Eye (tissue), 1 donor: ENCODE data around the gene CXCR5.

Experiments used
- DNase-seq: peaks from one replicate; pipeline ENCODE4 v3.0.0-alpha.2; 2015

CXCR5 gene

GRCh38 chr11:118877487-118878162 is 6.1 kb upstream of the CXCR5 start:
- DNase-seq: no peak

- no peak for DNase-seq
Observed at GRCh38 chr11:118878163-118878563, 5.5 kb upstream of the CXCR5 start.

- no peak for DNase-seq
Observed at GRCh38 chr11:118881228-118881627, 2.5 kb upstream of the CXCR5 start.

- no peak for DNase-seq
Observed at GRCh38 chr11:118882491-118882890, 1.2 kb upstream of the CXCR5 start.

- DNase-seq: no peak
Observed at GRCh38 chr11:118883004-118883367, 706 bp upstream of the CXCR5 start.

- DNase-seq: no peak
Observed at GRCh38 chr11:118884875-118885274, 1.2 kb downstream of the CXCR5 start.

GRCh38 chr11:118885319-118885718 is 1.6 kb downstream of the CXCR5 start:
- DNase-seq: no peak

- no peak for DNase-seq
Observed at GRCh38 chr11:118885831-118886565, 2.3 kb downstream of the CXCR5 start.

- DNase-seq: no peak
Observed at GRCh38 chr11:118886681-118887111, 3.0 kb downstream of the CXCR5 start.

- DNase-seq: no peak
Observed at GRCh38 chr11:118887206-118887605, 3.5 kb downstream of the CXCR5 start.

- DNase-seq: no peak
Observed at GRCh38 chr11:118888398-118888797, 4.7 kb downstream of the CXCR5 start.

- no peak for DNase-seq
Observed at GRCh38 chr11:118889797-118890196, 6.1 kb downstream of the CXCR5 start.

- peak; percentile 24 for DNase-seq
Observed at GRCh38 chr11:118892514-118892913, 8.8 kb downstream of the CXCR5 start.

GRCh38 chr11:118892964-118893363 is 9.3 kb downstream of the CXCR5 start:
- DNase-seq: no peak

- DNase-seq: no peak
Observed at GRCh38 chr11:118893662-118894061, 10.0 kb downstream of the CXCR5 start.

GRCh38 chr11:118894192-118894591 is 10.5 kb downstream of the CXCR5 start:
- DNase-seq: no peak

- peak; percentile 38 for DNase-seq
Observed at GRCh38 chr11:118895093-118896039, 11.7 kb downstream of the CXCR5 start.

GRCh38 chr11:118896472-118896913 is 12.8 kb downstream of the CXCR5 start:
- no peak for DNase-seq

- no peak for DNase-seq
Observed at GRCh38 chr11:118896921-118897591, 13.4 kb downstream of the CXCR5 start.

- DNase-seq: no peak
Observed at GRCh38 chr11:118897721-118898310, 14.1 kb downstream of the CXCR5 start.

GRCh38 chr11:118898400-118899295 is 15.0 kb downstream of the CXCR5 start:
- no peak for DNase-seq
